ENCODE data around the gene BCAS3.

Gene BCAS3

DNA sequence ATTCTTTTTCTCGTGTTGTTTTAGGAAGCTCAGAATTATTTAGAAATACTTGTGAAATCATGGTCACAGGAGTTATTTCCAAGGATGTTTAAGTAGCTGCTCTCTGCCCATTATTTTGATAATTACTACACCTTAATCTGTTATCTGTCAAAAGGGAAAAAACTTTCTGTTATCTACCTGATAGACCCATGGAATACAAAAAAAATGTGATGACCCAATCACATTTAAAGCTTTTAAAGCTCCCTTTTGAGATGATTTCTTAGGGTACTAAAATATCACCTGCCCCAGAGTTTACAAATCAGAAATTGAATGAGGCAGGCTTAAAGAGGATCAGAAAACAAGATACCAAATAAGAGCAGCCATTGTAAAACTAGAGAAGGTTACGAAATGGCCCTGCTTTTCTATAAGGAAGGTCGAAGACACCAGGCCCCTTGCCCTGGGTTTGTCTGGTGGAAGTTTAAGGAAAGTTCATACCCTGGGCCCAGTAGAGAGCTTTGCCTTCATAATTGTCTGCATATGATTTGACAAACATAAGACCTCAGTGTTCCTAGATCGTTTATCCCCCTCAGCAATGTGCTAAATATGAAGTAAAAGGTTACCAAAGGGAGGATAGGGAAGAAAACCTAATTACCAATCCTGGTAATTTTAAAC, 572.1 kb downstream of the BCAS3 start:
- no peak overlapping the region for H3K4me3 ChIP-seq (ENCODE audit: low read length)
- no peaks in the 10 kb centered on the region for H3K9me3 ChIP-seq (ENCODE audit: control insufficient read depth, insufficient read depth, low read length)
- no peaks in the 10 kb centered on the region for H3K79me2 ChIP-seq (ENCODE audit: control insufficient read depth, low read length)
- no peaks in the 10 kb centered on the region for H3K9me2 ChIP-seq (replicated peaks; ENCODE audit: control insufficient read depth, low read length)
- H3K4me1 ChIP-seq (ENCODE audit: control insufficient read depth, low read length) = no peaks in the 10 kb centered on the region
- no peak overlapping the region for H3K4me2 ChIP-seq (ENCODE audit: low read length)
- no peaks in the 10 kb centered on the region for H4K20me1 ChIP-seq (ENCODE audit: control insufficient read depth, insufficient read depth, low read depth, low read length)
- no peaks in the 10 kb centered on the region; the same call in 1 of the 2 replicates for H3K27me3 ChIP-seq (ENCODE audit: control insufficient read depth, low read length)
- no peaks in the 10 kb centered on the region for H3K36me3 ChIP-seq (ENCODE audit: control insufficient read depth, low read length)
- H3F3A ChIP-seq (ENCODE audit: control insufficient read depth, insufficient read depth) = no peaks in the 10 kb centered on the region
- H3K27ac ChIP-seq (ENCODE audit: low read depth, low read length) = no peak overlapping the region
- no peak for TF ChIP-seq CTCF (IDR thresholded peaks at IDR 0.05; ENCODE audit: low read depth, low read length, poor library complexity, severe bottlenecking)
- no peak for TF ChIP-seq EZH2phosphoT487 (IDR thresholded peaks at IDR 0.05; ENCODE audit: borderline replicate concordance, low read length)

- no peak for TF ChIP-seq CTCF (IDR thresholded peaks at IDR 0.05; ENCODE audit: low read depth, low read length, poor library complexity, severe bottlenecking)
- TF ChIP-seq EZH2phosphoT487 (IDR thresholded peaks at IDR 0.05; ENCODE audit: borderline replicate concordance, low read length) = no peak
- Histone ChIP-seq H3K9me2 (replicated peaks; ENCODE audit: control insufficient read depth, low read length) (no peaks in the 10 kb centered on the region), H3K4me1 (ENCODE audit: control insufficient read depth, low read length) (no peaks in the 10 kb centered on the region), H3K27me3 (ENCODE audit: control insufficient read depth, low read length) (no peaks in the 10 kb centered on the region; the same call in 1 of the 2 replicates), H3K4me2 (ENCODE audit: low read length) (no peak overlapping the region), H3K79me2 (ENCODE audit: control insufficient read depth, low read length) (no peaks in the 10 kb centered on the region), H3K4me3 (ENCODE audit: low read length) (no peak overlapping the region), H3K36me3 (ENCODE audit: control insufficient read depth, low read length) (no peaks in the 10 kb centered on the region), H3K27ac (ENCODE audit: low read depth, low read length) (no peak overlapping the region), H3F3A (ENCODE audit: control insufficient read depth, insufficient read depth) (no peaks in the 10 kb centered on the region), H3K9me3 (ENCODE audit: control insufficient read depth, insufficient read depth, low read length) (no peaks in the 10 kb centered on the region), H4K20me1 (ENCODE audit: control insufficient read depth, insufficient read depth, low read depth, low read length) (no peaks in the 10 kb centered on the region)
Observed at GRCh38 chr17:61250335-61250890, 572.8 kb downstream of the BCAS3 start.

- Histone ChIP-seq H3K27ac (ENCODE audit: low read depth, low read length) (no peak overlapping the region), H3F3A (ENCODE audit: control insufficient read depth, insufficient read depth) (no peaks in the 10 kb centered on the region), H4K20me1 (ENCODE audit: control insufficient read depth, insufficient read depth, low read depth, low read length) (no peaks in the 10 kb centered on the region), H3K27me3 (ENCODE audit: control insufficient read depth, low read length) (no peaks in the 10 kb centered on the region), H3K79me2 (ENCODE audit: control insufficient read depth, low read length) (no peaks in the 10 kb centered on the region), H3K9me3 (ENCODE audit: control insufficient read depth, insufficient read depth, low read length) (no peaks in the 10 kb centered on the region), H3K4me3 (ENCODE audit: low read length) (no peak overlapping the region), H3K4me1 (ENCODE audit: control insufficient read depth, low read length) (no peaks in the 10 kb centered on the region), H3K4me2 (ENCODE audit: low read length) (no peak overlapping the region), H3K9me2 (replicated peaks; ENCODE audit: control insufficient read depth, low read length) (no peaks in the 10 kb centered on the region), H3K36me3 (ENCODE audit: control insufficient read depth, low read length) (no peaks in the 10 kb centered on the region)
- TF ChIP-seq CTCF (IDR thresholded peaks at IDR 0.05; ENCODE audit: low read depth, low read length, poor library complexity, severe bottlenecking) (no peak), EZH2phosphoT487 (IDR thresholded peaks at IDR 0.05; ENCODE audit: borderline replicate concordance, low read length) (no peak)
Observed at GRCh38 chr17:61251939-61252865, 574.6 kb downstream of the BCAS3 start.

Measured in DOHH2 (cell line).